Inflammatory macrophage (primary cell): Measurements from ENCODE around the gene KCNAB2.
A peak's percentile ranks its signal among the peaks of the same experiment; 100 is the strongest.
"Not testable (repeated sequence)": the region's sequence is repeated elsewhere in the genome, so short reads cannot be mapped to it uniquely, and the experiment has no call there.

Experiments used
- DNase-seq, 2 donors: peaks; one replicate each; pipeline ENCODE4 v3.0.0-alpha.2; 2020 to 2022

Gene KCNAB2

GRCh38 chr1:6010554-6010953, 35.1 kb upstream of the KCNAB2 start:
- DNase-seq: no peak

- no peak for DNase-seq
Measured at GRCh38 chr1:6011161-6011945, 34.3 kb upstream of the KCNAB2 start.

GRCh38 chr1:6011946-6012258, 33.8 kb upstream of the KCNAB2 start:
- DNase-seq: no peak

- DNase-seq: no peak
Measured at GRCh38 chr1:6012529-6013318, 33.0 kb upstream of the KCNAB2 start.

GRCh38 chr1:6013491-6013890, 32.2 kb upstream of the KCNAB2 start:
- DNase-seq: no peak

- DNase-seq: peak; percentile 82 to 83
Measured at GRCh38 chr1:6014130-6014999, 31.3 kb upstream of the KCNAB2 start.

- DNase-seq: no peak
Measured at GRCh38 chr1:6016191-6016865, 29.4 kb upstream of the KCNAB2 start.

- not testable (repeated sequence) for DNase-seq
Measured at GRCh38 chr1:6017654-6018053, 28.0 kb upstream of the KCNAB2 start.

- no peak for DNase-seq
Measured at GRCh38 chr1:6019166-6019845, 26.4 kb upstream of the KCNAB2 start.

- DNase-seq: no peak
Measured at GRCh38 chr1:6022193-6022592, 23.5 kb upstream of the KCNAB2 start.

- no peak for DNase-seq
Measured at GRCh38 chr1:6023346-6023745, 22.3 kb upstream of the KCNAB2 start.

- no peak for DNase-seq
Measured at GRCh38 chr1:6024376-6024775, 21.3 kb upstream of the KCNAB2 start.

GRCh38 chr1:6025269-6026094, 20.2 kb upstream of the KCNAB2 start:
- peak; percentile 48 to 76 for DNase-seq

GRCh38 chr1:6026095-6026809, 19.4 kb upstream of the KCNAB2 start:
- peak; percentile 95 to 98 for DNase-seq

GRCh38 chr1:6027591-6027990, 18.1 kb upstream of the KCNAB2 start:
- DNase-seq: peak; percentile 52 to 75

GRCh38 chr1:6028042-6028850, 17.4 kb upstream of the KCNAB2 start:
- DNase-seq: peak; percentile 89 to 92

GRCh38 chr1:6029351-6029750, 16.3 kb upstream of the KCNAB2 start:
- DNase-seq: no peak

- no peak for DNase-seq
Measured at GRCh38 chr1:6030132-6030531, 15.6 kb upstream of the KCNAB2 start.

- DNase-seq: no peak
Measured at GRCh38 chr1:6030547-6031261, 15.0 kb upstream of the KCNAB2 start.
